SU-DHL-6 (cell line): Measurements from ENCODE around the gene RGR.

Experiments used
- H2AFZ ChIP-seq: fragments of 200-600 bp; sonication (generic); 2 replicates; pipeline ENCODE4 v1.6.1; 2014; ENCODE audit warnings: low read depth, mild to moderate bottlenecking, moderate library complexity, mixed read lengths, antibody characterized with exemption, low read length; ENCODE audit not compliant: severe bottlenecking
- H3F3A ChIP-seq: fragments of 200-600 bp; shearing (Covaris generic); 2 replicates; pipeline ENCODE4 v1.6.0; 2016; ENCODE audit warnings: antibody characterized with exemption, mild to moderate bottlenecking; ENCODE audit not compliant: insufficient read depth
- H3K27ac ChIP-seq: fragments of 200-600 bp; sonication (generic); 2 replicates; pipeline ENCODE4 v1.5.1; 2016; ENCODE audit warnings: low read depth, mild to moderate bottlenecking, low read length, moderate library complexity, mixed read lengths
- H3K27me3 ChIP-seq: fragments of 200-600 bp; sonication (generic), shearing (Covaris generic); 2 replicates; pipeline ENCODE4 v1.6.0; 2014; ENCODE audit warnings: mild to moderate bottlenecking, low read length
- H3K36me3 ChIP-seq: fragments of 200-600 bp; sonication (generic); 2 replicates; pipeline ENCODE4 v1.6.1; 2014; ENCODE audit warnings: mild to moderate bottlenecking, low read length, mixed read lengths
- H3K4me2 ChIP-seq: fragments of 300-600, 200-600 bp; shearing (Covaris generic), sonication (generic); 2 replicates; pipeline ENCODE4 v1.6.0; 2014; ENCODE audit warnings: low read length, low read depth, mild to moderate bottlenecking; ENCODE audit not compliant: poor library complexity, severe bottlenecking
- H3K4me3 ChIP-seq: fragments of 200-600 bp; sonication (generic); 2 replicates; pipeline ENCODE4 v1.5.1; 2014; ENCODE audit warnings: antibody characterized with exemption, low read length, mild to moderate bottlenecking, mixed read lengths; ENCODE audit not compliant: insufficient read depth, poor library complexity, severe bottlenecking
- H3K79me2 ChIP-seq: fragments of 200-600 bp; sonication (generic); 2 replicates; pipeline ENCODE4 v1.6.1; 2014; ENCODE audit warnings: mild to moderate bottlenecking, low read length, moderate library complexity; ENCODE audit not compliant: insufficient read depth
- H3K9ac ChIP-seq: fragments of 200-600 bp; sonication (generic); 2 replicates; pipeline ENCODE4 v1.7.0; 2014; ENCODE audit warnings: mild to moderate bottlenecking, low read length
- H3K9me2 ChIP-seq: fragments of 200-600 bp; sonication (generic); replicated peaks from 2 replicates; pipeline ENCODE4 v1.6.1; 2014; ENCODE audit warnings: low read length; ENCODE audit not compliant: insufficient read depth
- H3K9me3 ChIP-seq: fragments of 200-600 bp; sonication (generic); 2 replicates; pipeline ENCODE4 v1.6.1; 2014; ENCODE audit warnings: low read length, mixed read lengths; ENCODE audit not compliant: insufficient read depth
- H4K20me1 ChIP-seq: fragments of 200-600 bp; sonication (generic); 2 replicates; pipeline ENCODE4 v1.6.1; 2014; ENCODE audit warnings: low read depth, mild to moderate bottlenecking, antibody characterized with exemption, low read length, moderate library complexity, mixed read lengths
- EZH2phosphoT487 ChIP-seq: fragments of 200-600 bp; sonication (generic), shearing (Covaris generic); conservative IDR thresholded peaks from 2 replicates; pipeline ENCODE4 v1.6.1; 2018; ENCODE audit warnings: mild to moderate bottlenecking, antibody characterized with exemption, low read length, moderate library complexity, mixed read lengths
- TF ChIP-seq, protein P1 (sequence below): fragments of 200-600 bp; sonication (generic); IDR thresholded peaks from one replicate; pipeline ENCODE4 v1.5.1; 2017; ENCODE audit warnings: antibody characterized with exemption, mild to moderate bottlenecking, low read length, moderate library complexity; ENCODE audit not compliant: insufficient read depth, poor library complexity, severe bottlenecking

RGR gene

DNA sequence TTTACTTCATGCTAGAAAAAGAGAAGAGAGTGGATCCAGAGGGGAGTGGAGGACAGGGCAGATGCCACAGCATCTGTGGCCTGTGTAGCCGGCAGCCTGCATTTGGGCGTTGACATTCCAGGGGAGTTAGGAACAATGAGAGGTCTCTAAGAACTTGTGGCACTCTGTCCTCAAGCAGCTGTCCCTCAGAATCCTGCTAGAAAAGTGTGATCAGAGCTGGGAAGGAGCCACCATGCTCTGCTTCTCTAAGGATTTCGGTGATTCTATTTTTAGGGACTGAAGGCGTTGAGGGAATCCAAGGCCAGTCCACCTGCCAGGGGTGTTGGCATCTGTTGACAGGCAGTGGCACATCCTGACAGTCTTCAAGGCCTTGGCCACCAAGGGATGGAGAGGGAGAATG is 27.1 kb upstream of the RGR start:
- H3K36me3 ChIP-seq: no peaks in the 10 kb centered on the region
- TF ChIP-seq EZH2phosphoT487: no peak
- TF ChIP-seq, protein P1, sequence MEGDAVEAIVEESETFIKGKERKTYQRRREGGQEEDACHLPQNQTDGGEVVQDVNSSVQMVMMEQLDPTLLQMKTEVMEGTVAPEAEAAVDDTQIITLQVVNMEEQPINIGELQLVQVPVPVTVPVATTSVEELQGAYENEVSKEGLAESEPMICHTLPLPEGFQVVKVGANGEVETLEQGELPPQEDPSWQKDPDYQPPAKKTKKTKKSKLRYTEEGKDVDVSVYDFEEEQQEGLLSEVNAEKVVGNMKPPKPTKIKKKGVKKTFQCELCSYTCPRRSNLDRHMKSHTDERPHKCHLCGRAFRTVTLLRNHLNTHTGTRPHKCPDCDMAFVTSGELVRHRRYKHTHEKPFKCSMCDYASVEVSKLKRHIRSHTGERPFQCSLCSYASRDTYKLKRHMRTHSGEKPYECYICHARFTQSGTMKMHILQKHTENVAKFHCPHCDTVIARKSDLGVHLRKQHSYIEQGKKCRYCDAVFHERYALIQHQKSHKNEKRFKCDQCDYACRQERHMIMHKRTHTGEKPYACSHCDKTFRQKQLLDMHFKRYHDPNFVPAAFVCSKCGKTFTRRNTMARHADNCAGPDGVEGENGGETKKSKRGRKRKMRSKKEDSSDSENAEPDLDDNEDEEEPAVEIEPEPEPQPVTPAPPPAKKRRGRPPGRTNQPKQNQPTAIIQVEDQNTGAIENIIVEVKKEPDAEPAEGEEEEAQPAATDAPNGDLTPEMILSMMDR: no peak

DNA sequence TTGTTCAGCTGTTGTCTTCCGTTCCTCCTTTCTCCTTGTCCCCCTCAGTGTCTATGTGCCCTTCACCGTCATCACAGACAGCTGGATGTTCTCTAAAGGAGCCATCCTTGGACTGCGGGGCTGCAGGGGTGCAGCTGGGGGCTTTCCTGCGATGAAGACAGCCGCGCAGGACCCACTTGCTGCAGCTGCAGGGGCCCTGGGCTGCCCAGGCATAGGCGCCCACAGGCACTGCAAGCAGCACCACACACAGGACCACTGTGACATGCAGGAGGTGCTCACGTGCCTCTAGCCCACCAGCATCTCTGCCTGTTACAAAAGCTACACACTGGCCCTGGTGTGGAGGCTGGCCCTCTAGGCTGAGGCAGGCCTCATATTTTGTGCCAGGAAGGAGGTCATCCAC is 22.9 kb upstream of the RGR start:
- TF ChIP-seq EZH2phosphoT487: no peak
- TF ChIP-seq, protein P1: no peak
- H3K9me2 ChIP-seq: no peaks in the 10 kb centered on the region
- no peak overlapping the region for H3K4me2 ChIP-seq
- H3K9ac ChIP-seq: no peak overlapping the region
- no peak overlapping the region for H2AFZ ChIP-seq
- peaks cover 6% of the 10 kb centered on the region; the same call in 1 of the 2 replicates for H3K9me3 ChIP-seq
- H3K79me2 ChIP-seq: no peaks in the 10 kb centered on the region
- H3K27ac ChIP-seq: no peak overlapping the region
- no peaks in the 10 kb centered on the region for H3K27me3 ChIP-seq
- no peaks in the 10 kb centered on the region for H3K36me3 ChIP-seq
- no peaks in the 10 kb centered on the region for H4K20me1 ChIP-seq
- no peaks in the 10 kb centered on the region for H3F3A ChIP-seq
- H3K4me3 ChIP-seq: no peak overlapping the region

More for the DNA sequence above, 27.1 kb upstream of the RGR start:
- no peak overlapping the region for H3K9ac ChIP-seq
- no peak overlapping the region for H3K4me3 ChIP-seq
- H3K79me2 ChIP-seq: no peaks in the 10 kb centered on the region
- no peaks in the 10 kb centered on the region for H3K9me2 ChIP-seq
- no peaks in the 10 kb centered on the region for H4K20me1 ChIP-seq
- no peaks in the 10 kb centered on the region for H3K27me3 ChIP-seq
- H3K4me2 ChIP-seq: no peak overlapping the region
- no peak overlapping the region for H2AFZ ChIP-seq
- H3F3A ChIP-seq: no peaks in the 10 kb centered on the region
- peaks cover 6% of the 10 kb centered on the region; the same call in 1 of the 2 replicates for H3K9me3 ChIP-seq
- no peak overlapping the region for H3K27ac ChIP-seq

GRCh38 chr10:84224411-84225028 is 20.3 kb upstream of the RGR start:
- H3K27ac ChIP-seq: no peak overlapping the region

More at GRCh38 chr10:84224411-84225028, 20.3 kb upstream of the RGR start:
- no peaks in the 10 kb centered on the region for H3K9me2 ChIP-seq
- H4K20me1 ChIP-seq: no peaks in the 10 kb centered on the region
- no peak overlapping the region for H3K4me2 ChIP-seq
- H3K9ac ChIP-seq: no peak overlapping the region
- TF ChIP-seq EZH2phosphoT487: no peak
- TF ChIP-seq, protein P1: no peak
- H3K9me3 ChIP-seq: peaks cover 3% of the 10 kb centered on the region; the same call in 1 of the 2 replicates
- no peaks in the 10 kb centered on the region for H3F3A ChIP-seq
- H2AFZ ChIP-seq: no peak overlapping the region
- H3K79me2 ChIP-seq: no peaks in the 10 kb centered on the region
- H3K27me3 ChIP-seq: no peaks in the 10 kb centered on the region
- H3K4me3 ChIP-seq: no peak overlapping the region
- no peaks in the 10 kb centered on the region for H3K36me3 ChIP-seq
